ENCODE results near the gene PTMA.
A peak's percentile ranks its signal among the peaks of the same experiment; 100 is the strongest.

PTMA gene

DNA sequence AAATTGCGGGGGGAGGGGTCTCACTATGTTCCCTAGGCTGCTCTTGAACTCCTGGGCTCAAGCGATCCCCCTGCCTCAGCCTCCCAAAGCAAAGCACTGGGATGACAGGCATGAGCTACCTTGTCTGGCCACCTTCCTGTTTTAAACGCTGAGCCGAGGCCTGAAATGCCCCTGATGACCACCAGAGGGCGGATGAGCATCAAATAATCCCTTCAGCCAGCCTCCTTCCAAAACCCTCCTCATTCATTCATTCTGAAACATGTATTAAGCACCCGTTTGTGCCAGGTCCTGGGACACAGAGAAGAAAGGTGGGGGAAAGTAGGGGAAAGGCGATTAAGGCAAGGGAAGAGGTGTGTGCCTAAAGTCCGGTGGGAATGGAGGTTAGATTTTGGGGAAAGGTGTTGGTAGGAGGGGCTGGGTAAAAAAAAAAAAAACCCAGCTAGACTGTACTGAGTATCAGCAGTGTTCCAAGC, 30.7 kb upstream of the PTMA start:
- peak; percentile 54 to 76 (median 68) for DNase-seq

DNA sequence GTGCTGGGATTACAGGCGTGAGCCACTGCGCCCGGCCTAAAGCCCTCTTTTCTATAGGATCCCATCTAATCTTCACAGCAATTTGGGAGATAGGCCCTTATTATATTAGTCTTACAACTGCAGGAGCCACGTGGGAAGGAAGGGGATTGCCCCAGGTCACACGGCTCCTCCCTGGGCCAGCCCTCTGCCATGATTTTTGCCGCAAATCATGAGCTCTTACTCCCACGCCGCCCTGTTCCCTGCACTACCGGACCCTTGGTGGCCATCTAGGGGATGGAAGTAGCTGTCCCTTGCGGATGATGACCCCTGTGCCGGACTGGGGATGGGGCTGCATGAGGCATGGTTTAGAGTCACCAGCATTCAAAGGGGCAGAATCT, 28.4 kb upstream of the PTMA start:
- DNase-seq: no peak

DNA sequence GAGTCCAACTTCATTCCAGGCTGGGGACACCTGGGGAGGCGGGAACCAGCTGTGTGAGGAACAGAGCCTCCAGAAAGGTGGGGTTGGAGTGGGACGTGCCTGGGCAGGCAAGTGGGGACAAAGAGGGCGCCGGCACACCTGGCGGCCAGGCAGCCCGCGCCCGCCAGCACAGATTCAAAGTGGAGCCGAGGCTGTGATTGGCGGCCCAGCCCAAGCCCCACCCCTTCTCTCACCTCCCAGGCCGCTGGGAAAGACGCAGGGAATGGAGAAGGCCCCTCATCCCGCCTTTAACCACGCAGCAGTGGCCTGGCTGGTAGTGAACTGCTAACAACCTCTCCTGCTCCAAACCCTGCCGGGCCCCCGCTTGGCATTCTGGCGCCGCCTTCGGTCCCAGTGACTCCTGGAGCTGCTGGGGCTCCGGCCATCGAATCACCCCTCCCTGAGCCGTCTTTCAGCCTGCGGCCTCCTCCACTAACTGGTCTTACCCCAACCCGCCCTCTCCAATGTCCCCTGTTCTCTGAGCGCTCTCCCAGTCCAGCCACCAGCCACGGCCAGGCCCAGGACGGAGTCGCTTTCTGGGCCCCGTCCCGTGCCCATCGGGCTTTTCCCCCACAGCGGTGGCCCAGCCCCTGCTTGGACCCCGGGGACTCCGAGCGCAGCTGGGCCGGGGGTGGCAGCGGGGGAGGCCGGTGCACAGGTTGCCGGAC, 27.9 kb upstream of the PTMA start:
- DNase-seq: no peak

- DNase-seq: no peak
These were observed 27.1 kb upstream of the PTMA start for GRCh38 chr2:231680992-231681852.

- no peak for DNase-seq
These were observed 25.6 kb upstream of the PTMA start for GRCh38 chr2:231682603-231683291.

GRCh38 chr2:231683292-231684235, 24.8 kb upstream of the PTMA start:
- DNase-seq: no peak

DNA sequence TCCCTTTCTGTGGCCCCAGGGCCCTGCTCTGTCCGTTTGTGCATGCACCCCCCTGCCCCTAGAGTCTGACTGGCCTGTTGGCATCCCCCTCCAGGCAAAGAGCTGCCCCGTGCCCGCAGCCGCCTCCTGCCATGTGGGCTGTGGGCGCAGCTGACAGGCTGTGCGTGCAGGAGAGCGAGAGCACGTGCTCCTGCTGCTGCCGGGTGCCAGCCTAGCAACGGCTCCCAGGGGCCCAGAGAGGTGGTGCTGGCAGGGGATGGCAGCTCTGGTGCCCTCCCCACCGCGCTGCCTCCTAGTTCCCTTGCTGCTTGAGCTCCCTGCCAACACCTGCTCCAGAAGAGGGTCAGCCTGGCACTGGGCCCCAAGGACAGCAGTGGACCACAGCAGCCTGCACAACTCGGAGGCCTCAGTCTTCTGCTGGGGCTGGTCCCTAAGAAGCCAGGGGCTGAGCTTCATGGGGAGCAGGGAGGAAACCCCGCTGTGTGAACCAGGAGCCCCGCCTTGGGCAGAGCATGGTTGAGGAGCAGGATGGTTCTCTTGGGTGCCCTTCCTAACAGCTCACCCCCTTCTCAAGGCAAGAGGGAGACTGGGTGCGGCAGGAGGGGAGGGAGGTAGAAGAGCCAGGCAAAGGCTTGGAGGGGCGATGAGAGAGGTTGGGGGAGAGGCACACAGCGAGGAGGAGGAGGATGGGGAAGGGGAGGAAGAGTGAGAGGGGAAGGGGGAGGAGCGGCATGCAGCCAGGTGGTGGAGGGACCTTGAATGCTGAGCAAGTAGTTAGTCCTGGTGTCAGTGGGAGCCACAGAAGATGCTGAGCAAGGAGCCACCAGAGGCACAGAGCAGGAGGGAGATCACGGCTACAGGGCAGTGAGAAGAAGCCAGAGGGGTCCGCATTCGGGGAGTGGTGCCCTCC, 23.8 kb upstream of the PTMA start:
- DNase-seq: no peak

- DNase-seq: no peak
These were observed 22.8 kb upstream of the PTMA start for GRCh38 chr2:231685349-231686191.

- no peak for DNase-seq
These were observed 21.9 kb upstream of the PTMA start for GRCh38 chr2:231686192-231687100.

DNA sequence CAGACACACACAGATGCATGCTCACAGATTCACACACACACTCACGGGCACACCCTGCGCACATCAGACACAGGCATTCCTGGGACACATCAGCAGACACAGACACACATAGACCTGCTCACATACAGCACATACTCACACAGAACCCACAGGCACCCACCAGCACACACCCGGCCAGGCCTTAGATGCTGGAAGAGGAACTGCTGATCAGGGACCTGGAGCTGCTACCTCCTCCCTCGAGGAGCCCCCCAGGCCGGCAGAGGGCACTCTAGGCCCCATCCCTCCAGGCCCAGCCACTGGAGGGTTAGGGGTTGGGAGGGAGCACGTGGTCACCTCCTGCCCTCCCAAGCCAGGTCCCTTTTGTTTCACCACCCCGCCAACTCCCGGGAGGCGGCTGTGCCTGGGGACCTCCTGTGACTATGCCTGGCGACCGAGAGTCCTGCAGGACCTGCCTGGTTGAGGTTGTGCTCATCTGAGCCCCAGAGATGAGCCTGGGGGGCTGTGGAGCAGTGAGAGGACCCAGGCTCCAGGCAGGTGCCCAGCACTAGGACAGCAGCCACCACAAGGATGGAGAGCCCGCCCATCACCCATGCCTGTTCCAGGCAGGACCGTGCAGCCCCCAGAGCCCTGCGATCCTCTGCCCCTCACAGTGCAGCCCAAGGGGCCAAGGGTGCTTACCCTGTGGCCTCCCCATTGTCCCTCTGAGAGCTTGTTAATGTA, 21.0 kb upstream of the PTMA start:
- peak in 3 of 4 experiments; percentile 29 to 73 (median 51) for DNase-seq

DNA sequence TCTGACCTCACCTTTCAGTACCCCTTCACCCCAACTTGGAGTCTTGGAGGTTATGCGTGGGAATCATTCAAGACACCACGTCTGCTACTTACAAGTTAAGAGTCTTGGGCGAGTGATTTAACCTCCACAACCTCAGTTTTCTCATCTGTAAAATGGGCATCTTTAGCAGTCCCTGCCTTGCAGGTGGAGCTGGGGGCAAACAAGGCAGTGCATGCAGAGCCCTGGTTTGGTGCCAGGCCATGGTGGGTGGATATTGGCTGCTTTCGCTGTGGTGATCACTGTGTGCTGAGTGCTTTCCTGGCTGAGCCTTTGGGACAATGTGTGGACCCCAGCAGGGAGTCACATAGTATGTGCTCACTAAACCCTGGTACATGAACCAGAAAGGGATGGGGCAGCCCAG, 20.4 kb upstream of the PTMA start:
- no peak for DNase-seq

GRCh38 chr2:231688719-231689118, 19.6 kb upstream of the PTMA start:
- DNase-seq: no peak

DNA sequence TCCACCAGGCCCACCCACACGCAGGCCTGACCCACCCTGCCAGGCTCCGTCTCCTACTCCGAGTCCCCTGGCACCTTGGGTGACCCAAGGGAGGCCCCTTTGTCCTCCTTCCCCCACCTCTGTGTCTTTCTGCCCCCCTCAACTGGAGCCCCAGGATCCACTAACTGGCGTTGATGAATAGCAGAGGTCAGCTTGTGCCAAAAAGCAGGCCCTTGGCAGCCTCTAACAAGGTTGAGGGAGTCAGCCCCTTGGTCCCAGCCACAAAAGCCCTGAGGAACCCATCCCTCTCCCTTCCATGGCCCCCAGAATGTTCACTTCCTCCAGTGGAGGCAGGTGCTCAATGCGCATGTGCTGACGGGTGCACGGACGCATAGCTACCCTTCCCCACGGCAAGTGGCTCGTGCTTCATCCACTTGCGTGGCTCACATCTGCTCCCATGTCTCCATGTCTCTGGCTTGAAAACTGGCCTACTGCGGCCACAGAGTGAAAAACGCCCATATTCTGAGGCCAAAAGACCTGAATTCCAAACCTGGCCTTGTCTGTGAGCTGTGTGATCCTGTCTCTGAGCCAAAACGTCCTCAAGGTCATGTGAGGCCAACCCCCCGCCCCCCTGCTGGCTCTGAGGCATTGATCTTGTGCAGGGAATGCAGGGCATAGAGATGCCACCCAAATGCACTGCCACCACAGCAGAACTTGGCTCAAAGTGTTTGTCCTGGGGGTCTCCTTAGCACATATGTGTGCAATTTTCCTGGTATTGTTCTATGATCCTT, 19.0 kb upstream of the PTMA start:
- no peak for DNase-seq

DNA sequence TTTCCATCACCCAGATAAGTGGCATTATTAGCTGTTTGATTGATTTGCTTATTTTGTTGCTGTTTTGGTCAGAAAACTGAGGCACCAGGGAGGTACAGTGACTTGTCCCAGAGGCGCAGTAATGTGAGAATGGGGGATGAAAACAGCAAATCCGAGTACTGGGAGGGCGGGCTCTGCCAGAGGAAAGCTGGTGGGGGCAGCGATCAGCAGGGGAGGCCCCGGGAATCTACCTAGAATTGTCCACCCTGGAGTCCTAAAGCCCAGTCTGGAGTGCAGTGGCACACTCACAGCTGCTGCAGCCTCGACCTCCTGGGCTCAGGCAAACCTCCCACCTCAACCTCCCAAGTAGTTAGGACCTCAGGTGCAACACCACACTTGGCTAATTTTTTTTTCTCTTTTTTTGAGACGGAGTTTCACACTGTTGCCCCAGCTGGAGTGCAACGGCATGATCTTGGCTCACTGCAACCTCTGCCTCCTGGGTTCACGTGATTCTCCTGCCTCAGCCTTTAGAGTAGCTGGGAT, 17.0 kb upstream of the PTMA start:
- no peak for DNase-seq

GRCh38 chr2:231692847-231693246, 15.5 kb upstream of the PTMA start:
- DNase-seq: no peak

DNA sequence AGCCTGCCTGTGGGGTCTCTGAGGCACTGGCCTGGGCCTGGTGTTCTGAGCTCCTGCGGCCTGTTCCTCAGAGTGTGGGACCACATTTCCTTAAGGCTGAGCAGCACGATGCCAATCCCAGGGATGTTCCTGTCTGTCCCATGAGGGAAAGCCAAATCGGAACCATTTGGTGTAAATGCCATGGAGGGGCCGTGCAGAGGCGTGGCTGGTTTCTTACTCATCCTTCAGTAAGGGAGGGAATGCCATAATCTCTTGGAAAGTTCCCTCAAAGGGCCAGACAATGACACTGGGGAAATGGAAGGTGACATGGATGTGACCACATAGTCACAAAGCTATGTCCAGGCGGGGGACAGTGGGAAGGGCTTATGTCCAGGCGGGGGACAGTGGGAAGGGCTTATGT, 14.4 kb upstream of the PTMA start:
- no peak for DNase-seq

GRCh38 chr2:231696004-231696367, 12.3 kb upstream of the PTMA start:
- DNase-seq: no peak

DNA sequence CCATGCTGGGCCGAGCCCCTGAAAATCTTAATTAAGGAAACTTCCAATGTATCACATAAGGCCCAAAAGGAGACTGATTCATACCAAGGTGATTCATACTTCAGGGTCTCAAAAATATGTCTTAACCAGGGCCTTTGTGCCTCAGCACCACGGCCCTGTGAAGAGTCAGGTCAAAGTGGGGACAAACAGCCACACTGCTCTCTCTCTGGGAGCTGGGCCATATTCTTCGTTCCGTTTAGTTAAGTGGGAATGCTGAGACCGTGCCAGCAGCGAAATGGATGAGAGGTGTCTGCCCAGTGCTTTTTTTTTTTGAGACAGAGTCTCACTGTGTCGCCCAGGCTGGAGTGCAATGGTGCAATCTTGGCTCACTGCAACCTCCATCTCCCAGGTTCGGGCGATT, 9.3 kb upstream of the PTMA start:
- DNase-seq: no peak
